Smooth muscle cell (in vitro differentiated cells): ENCODE results near the gene VAMP8. TPM values are rescaled to one million over a fixed set of nuclear protein-coding genes. Genes with fewer than 3 reads are reported as not detected.
"Not testable (repeated sequence)": the region's sequence is repeated elsewhere in the genome, so short reads cannot be mapped to it uniquely, and the experiment has no call there.

Source experiments
- DNase-seq: peaks from one replicate; lab custom pipeline; 2025; ENCODE audit not compliant: unreplicated experiment; lab: John Stamatoyannopoulos, UW
- H2AFZ ChIP-seq: fragments of 200-600 bp; sonication (generic); 2 replicates; pipeline ENCODE4 v1.6.0; 2016; ENCODE audit warnings: antibody characterized with exemption, low read depth, mild to moderate bottlenecking
- H3F3A ChIP-seq: fragments of 200-600 bp; sonication (generic); 2 replicates; pipeline ENCODE4 v1.6.0; 2017; ENCODE audit warnings: antibody characterized with exemption, low read depth
- H3K27ac ChIP-seq: fragments of 200-600 bp; sonication (generic); 2 replicates; pipeline ENCODE4 v1.5.1; 2016; ENCODE audit warnings: low read depth, mild to moderate bottlenecking
- H3K27me3 ChIP-seq: fragments of 200-600 bp; sonication (generic); 2 replicates; pipeline ENCODE4 v1.6.1; 2016; ENCODE audit warnings: low read depth, mild to moderate bottlenecking
- H3K36me3 ChIP-seq: fragments of 200-600 bp; sonication (generic); 2 replicates; pipeline ENCODE4 v1.5.1; 2016; ENCODE audit warnings: low read depth
- H3K4me1 ChIP-seq: fragments of 200-600 bp; sonication (generic); 2 replicates; pipeline ENCODE4 v1.5.1; 2016; ENCODE audit warnings: low read depth
- H3K4me2 ChIP-seq: fragments of 200-600 bp; sonication (generic); 2 replicates; pipeline ENCODE4 v1.6.0; 2016; ENCODE audit warnings: mild to moderate bottlenecking
- H3K4me3 ChIP-seq: fragments of 200-600 bp; sonication (generic); 2 replicates; pipeline ENCODE4 v1.5.1; 2016; ENCODE audit warnings: mild to moderate bottlenecking
- H3K79me2 ChIP-seq: fragments of 200-600 bp; sonication (generic); 2 replicates; pipeline ENCODE4 v1.6.0; 2016; ENCODE audit warnings: low read depth, mild to moderate bottlenecking
- H3K9ac ChIP-seq: fragments of 200-600 bp; sonication (generic); 2 replicates; pipeline ENCODE4 v1.6.0; 2016; ENCODE audit warnings: low read depth
- H3K9me3 ChIP-seq: fragments of 200-600 bp; sonication (generic); replicated peaks from 2 replicates; pipeline ENCODE4 v1.5.1; 2016; ENCODE audit warnings: low read depth
- H4K20me1 ChIP-seq: fragments of 200-600 bp; sonication (generic); 2 replicates; pipeline ENCODE4 v1.6.0; 2016; ENCODE audit warnings: low read depth
- WGBS: methylation state at CpG from one replicate; pipeline ENCODE4 v1.1.7; 2016; ENCODE audit warnings: low lambda C conversion rate; 5-methylcytosine and 5-hydroxymethylcytosine counted together
- polyA plus RNA-seq: library from polyadenylated mRNA; unstranded; fragments of >200 nt; fragmentation: Nextera tagmentation; extraction: Ambion mirVana; gene quantifications from 2 replicates; pipeline ENCODE4 v1.2.1, GENCODE V29; 2016
- total RNA-seq: library from RNA; depleted of rRNA; stranded (reverse); fragments of >200 nt; gene quantifications from 2 replicates; pipeline ENCODE4 v1.2.3, GENCODE V29; 2014
- TF ChIP-seq, protein P1 (sequence below): fragments of 200-600 bp; sonication (generic); IDR thresholded peaks from 2 replicates; pipeline ENCODE4 v1.5.1; 2017; ENCODE audit warnings: borderline replicate concordance, mild to moderate bottlenecking, antibody characterized with exemption; ENCODE audit not compliant: insufficient read depth, poor library complexity, severe bottlenecking

Gene VAMP8
- total and polyA plus RNA-seq, 2 experiments from 2014 or later: 15.1 to 17.5 TPM

DNA sequence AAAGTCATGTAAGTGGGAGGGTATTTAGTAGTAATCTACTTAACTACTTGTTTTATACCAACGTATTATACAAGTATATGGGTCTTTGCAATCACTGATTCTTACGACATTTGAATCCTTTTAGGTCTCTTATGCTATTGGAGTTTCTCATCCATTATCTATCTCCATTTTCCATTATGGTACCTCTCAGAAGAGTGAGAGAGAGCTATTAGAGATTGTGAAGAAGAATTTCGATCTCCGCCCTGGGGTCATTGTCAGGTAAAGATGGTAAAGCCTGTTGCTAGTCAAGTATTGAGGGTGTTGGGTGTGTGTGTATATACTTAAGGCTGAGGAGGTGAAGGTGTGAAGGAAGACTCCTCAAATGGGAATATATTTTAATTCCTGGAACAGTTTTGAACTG, 34.6 kb upstream of the VAMP8 start:
- Histone ChIP-seq H3K4me3 (no peak overlapping the region), H3K4me2 (peak overlapping the region; percentile 99), H3K79me2 (peaks cover 45% of the 10 kb centered on the region), H4K20me1 (peaks cover 77% of the 10 kb centered on the region), H3K4me1 (peaks cover 27% of the 10 kb centered on the region), H3F3A (peaks cover 66% of the 10 kb centered on the region), H3K27me3 (no peaks in the 10 kb centered on the region), H3K36me3 (peaks cover 19% of the 10 kb centered on the region), H3K9ac (no peak overlapping the region), H3K9me3 (no peaks in the 10 kb centered on the region), H3K27ac (peak overlapping the region; percentile 41), H2AFZ (no peak overlapping the region)
- 94% methylated on average over 4 of the region's 4 CpGs for WGBS
- no peak for DNase-seq
- TF ChIP-seq, protein P1, sequence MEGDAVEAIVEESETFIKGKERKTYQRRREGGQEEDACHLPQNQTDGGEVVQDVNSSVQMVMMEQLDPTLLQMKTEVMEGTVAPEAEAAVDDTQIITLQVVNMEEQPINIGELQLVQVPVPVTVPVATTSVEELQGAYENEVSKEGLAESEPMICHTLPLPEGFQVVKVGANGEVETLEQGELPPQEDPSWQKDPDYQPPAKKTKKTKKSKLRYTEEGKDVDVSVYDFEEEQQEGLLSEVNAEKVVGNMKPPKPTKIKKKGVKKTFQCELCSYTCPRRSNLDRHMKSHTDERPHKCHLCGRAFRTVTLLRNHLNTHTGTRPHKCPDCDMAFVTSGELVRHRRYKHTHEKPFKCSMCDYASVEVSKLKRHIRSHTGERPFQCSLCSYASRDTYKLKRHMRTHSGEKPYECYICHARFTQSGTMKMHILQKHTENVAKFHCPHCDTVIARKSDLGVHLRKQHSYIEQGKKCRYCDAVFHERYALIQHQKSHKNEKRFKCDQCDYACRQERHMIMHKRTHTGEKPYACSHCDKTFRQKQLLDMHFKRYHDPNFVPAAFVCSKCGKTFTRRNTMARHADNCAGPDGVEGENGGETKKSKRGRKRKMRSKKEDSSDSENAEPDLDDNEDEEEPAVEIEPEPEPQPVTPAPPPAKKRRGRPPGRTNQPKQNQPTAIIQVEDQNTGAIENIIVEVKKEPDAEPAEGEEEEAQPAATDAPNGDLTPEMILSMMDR: no peak

DNA sequence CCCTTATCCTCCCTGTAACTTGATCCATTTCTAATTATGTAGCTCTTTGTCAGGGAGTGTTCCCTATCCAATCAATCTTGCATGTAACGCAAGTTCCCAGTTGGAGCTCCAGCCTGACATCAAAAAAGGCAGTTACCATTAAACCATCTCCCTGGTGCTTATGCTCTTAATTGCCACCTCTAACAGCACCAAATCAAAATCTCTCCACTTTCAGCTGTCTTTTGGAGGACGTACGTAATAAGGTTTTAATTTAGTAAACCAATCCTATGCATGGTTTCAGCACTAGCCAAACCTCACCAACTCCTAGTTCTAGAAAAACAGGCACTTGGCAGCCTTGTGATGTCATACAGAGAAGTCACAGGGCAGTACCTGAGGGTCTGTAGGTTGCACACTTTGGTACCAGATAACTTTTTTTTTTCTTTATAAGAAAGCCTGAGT, 33.1 kb upstream of the VAMP8 start:
- peaks cover 40% of the 10 kb centered on the region for H3K79me2 ChIP-seq
- H3F3A ChIP-seq: peaks cover 71% of the 10 kb centered on the region
- not testable (repeated sequence) for H3K9me3 ChIP-seq, H3K27me3 ChIP-seq, H3K4me3 ChIP-seq, H2AFZ ChIP-seq, DNase-seq, H3K4me2 ChIP-seq, H3K9ac ChIP-seq
- H3K4me1 ChIP-seq: peaks cover 21% of the 10 kb centered on the region
- WGBS: 94% methylated on average over 3 of the region's 3 CpGs
- H4K20me1 ChIP-seq: peaks cover 74% of the 10 kb centered on the region
- peak overlapping the region; percentile 29 for H3K27ac ChIP-seq
- peaks cover 19% of the 10 kb centered on the region for H3K36me3 ChIP-seq

DNA sequence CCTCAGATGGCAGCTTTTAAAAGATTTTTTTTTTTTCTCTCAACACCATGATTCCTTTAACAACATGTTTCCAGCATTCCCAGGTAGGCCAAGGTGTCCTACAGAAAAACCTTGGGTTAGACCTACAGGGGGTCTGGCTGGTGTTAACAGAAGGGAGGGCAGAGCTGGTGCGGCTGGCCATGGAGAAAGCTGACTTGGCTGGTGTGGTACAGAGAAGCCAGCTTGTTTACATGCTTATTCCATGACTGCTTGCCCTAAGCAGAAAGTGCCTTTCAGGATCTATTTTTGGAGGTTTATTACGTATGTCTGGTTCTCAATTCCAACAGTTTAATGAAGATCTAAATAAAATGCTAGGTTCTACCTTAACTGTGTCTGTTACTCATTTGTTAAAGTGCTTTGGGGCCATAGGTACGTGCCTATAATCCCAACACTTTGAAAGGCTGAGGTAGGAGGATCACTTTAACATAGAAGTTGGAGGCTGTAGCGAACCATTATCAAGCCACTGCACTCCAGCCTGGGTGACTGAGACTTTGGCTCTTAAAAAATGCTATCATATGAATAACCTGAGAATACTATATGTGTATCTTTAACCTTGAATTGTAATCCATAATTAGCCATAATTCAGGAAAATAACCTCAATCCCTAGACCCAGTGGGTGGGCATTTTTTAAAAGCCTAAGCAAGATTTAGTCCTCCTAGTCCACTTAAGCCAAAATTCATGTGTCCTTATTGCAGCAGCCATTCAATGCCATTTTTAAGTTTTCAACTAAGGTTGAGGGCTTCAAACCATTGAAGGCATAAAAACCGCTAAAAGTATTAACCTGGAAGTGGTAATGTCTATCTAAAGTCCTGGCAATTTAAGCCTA, 32.2 kb upstream of the VAMP8 start:
- H3K9me3 ChIP-seq, DNase-seq, H3K4me2 ChIP-seq, H3K4me3 ChIP-seq, H2AFZ ChIP-seq, H3K9ac ChIP-seq, H3K27me3 ChIP-seq: not testable (repeated sequence)
- 85% methylated on average over 5 of the region's 5 CpGs for WGBS
- H4K20me1 ChIP-seq: peaks cover 70% of the 10 kb centered on the region
- H3F3A ChIP-seq: peaks cover 74% of the 10 kb centered on the region
- H3K27ac ChIP-seq: peak overlapping the region; percentile 32
- H3K79me2 ChIP-seq: peaks cover 32% of the 10 kb centered on the region
- peaks cover 21% of the 10 kb centered on the region for H3K4me1 ChIP-seq
- H3K36me3 ChIP-seq: peaks cover 19% of the 10 kb centered on the region

DNA sequence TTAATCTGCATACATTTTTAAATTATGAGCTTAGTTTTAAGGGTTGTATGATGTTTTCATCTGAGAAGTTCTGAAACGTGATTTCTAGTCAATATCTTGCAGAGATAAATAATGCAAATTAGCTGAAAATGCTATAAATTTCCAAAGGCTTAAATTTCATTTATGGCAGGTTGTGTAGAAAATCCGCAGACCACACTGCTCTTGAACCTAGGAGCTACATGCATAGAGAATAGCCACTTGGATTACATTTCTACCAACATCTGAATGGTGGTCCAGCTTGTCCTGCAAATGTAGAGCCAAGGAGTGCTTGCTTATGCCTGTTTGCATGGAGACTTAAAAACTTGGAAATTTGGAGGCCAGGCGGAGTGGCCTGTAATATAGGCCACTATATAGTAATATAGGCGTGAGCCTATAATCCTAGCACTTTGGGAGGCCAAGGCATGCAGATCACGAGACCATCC, 31.6 kb upstream of the VAMP8 start:
- no peak overlapping the region for H2AFZ ChIP-seq
- H3K79me2 ChIP-seq: peaks cover 25% of the 10 kb centered on the region
- TF ChIP-seq, protein P1: no peak
- peak overlapping the region; percentile 32 for H3K27ac ChIP-seq
- H3K27me3 ChIP-seq: no peaks in the 10 kb centered on the region
- H3K4me2 ChIP-seq: no peak overlapping the region
- peaks cover 15% of the 10 kb centered on the region for H3K4me1 ChIP-seq
- no peak overlapping the region for H3K4me3 ChIP-seq
- H3F3A ChIP-seq: peaks cover 73% of the 10 kb centered on the region
- peaks cover 19% of the 10 kb centered on the region for H3K36me3 ChIP-seq
- 87% methylated on average over 5 of the region's 5 CpGs for WGBS
- H3K9me3 ChIP-seq: no peaks in the 10 kb centered on the region
- H4K20me1 ChIP-seq: peaks cover 63% of the 10 kb centered on the region
- no peak for DNase-seq
- no peak overlapping the region for H3K9ac ChIP-seq
